HepG2 (cell line): ENCODE data around the gene SLC43A1. TPM values are rescaled to one million over a fixed set of nuclear protein-coding genes. Genes with fewer than 3 reads are reported as not detected.
A peak's percentile ranks its signal among the peaks of the same experiment; 100 is the strongest.

Source experiments
- ETV5 ChIP-seq: IDR thresholded peaks from 2 replicates; pipeline ENCODE4 v1.6.1; 2018; ENCODE audit warnings: missing biosample characterization, missing genetic modification reagents, inconsistent platforms, borderline replicate concordance
- HNRNPH1 ChIP-seq: fragments of 200-400 bp; formaldehyde crosslinking; optimal IDR thresholded peaks from 2 replicates; pipeline ENCODE3; 2017; ENCODE audit warnings: mild to moderate bottlenecking, low read depth, low read length
- MEF2D ChIP-seq: sonication (generic); formaldehyde crosslinking; IDR thresholded peaks from 2 replicates; pipeline ENCODE4 v1.5.1; 2020; ENCODE audit warnings: mild to moderate bottlenecking, missing genetic modification reagents
- NONO ChIP-seq, 2 experiments: fragments of 450-650 bp in 1 of 2; sonication (generic) in 1 of 2; formaldehyde crosslinking in 1 of 2; IDR thresholded peaks in 1 of 2; conservative IDR thresholded peaks in 1 of 2; 2 replicates each; pipeline versions ENCODE4 v1.6.1 to v1.8.0; 2017 to 2022; ENCODE audit warnings: mild to moderate bottlenecking in 1 of 2, missing genetic modification reagents in 1 of 2, moderate library complexity in 1 of 2
- RXRB ChIP-seq: IDR thresholded peaks from 2 replicates; pipeline ENCODE4 v1.6.1; 2016; ENCODE audit warnings: borderline replicate concordance, missing genetic modification reagents, missing compliant biosample characterization
- ZFP36 ChIP-seq: fragments of 150-350 bp; IDR thresholded peaks from 2 replicates; pipeline ENCODE4 v1.6.1; 2018; ENCODE audit warnings: borderline replicate concordance, low read length, low read depth; ENCODE audit not compliant: partially characterized antibody
- ZNF879 ChIP-seq: sonication (generic); formaldehyde crosslinking; IDR thresholded peaks from 2 replicates; pipeline ENCODE4 v1.8.1; 2023; ENCODE audit warnings: missing genetic modification reagents
- polyA plus RNA-seq, 8 experiments: library from polyadenylated mRNA; depleted of rRNA in 3 of 8; stranded (reverse) in 7 of 8; unstranded in 1 of 8; fragments of >200 nt; fragmentation: Illumina TruSeq in 4 of 8; extraction: Trizol in 4 of 8; gene quantifications; 2 replicates each; pipeline versions ENCODE4 v1.2.1 to v1.2.3, GENCODE V29; 2011 to 2016; ENCODE audit warnings: low read depth in 4 of 8, missing spikeins in 1 of 8, mixed read lengths in 1 of 8; ENCODE audit not compliant: insufficient read depth in 1 of 8
- total RNA-seq, 5 experiments: library from RNA; depleted of rRNA; stranded (reverse); fragments of >200 nt; fragmentation: Illumina TruSeq; extraction: Trizol; gene quantifications; 2 replicates each; pipeline ENCODE4 v1.2.3, GENCODE V29; 2016; ENCODE audit warnings: low read depth in 1 of 5
- TF ChIP-seq, protein P1 (sequence below): sonication (generic); formaldehyde crosslinking; IDR thresholded peaks from 2 replicates; pipeline ENCODE4 v1.4.0; 2020; ENCODE audit warnings: missing genetic modification reagents, mild to moderate bottlenecking, borderline replicate concordance
- TF ChIP-seq, protein P2 (sequence below): sonication (generic); formaldehyde crosslinking; IDR thresholded peaks from 2 replicates; pipeline ENCODE4 v1.5.0; 2020; ENCODE audit warnings: missing genetic modification reagents
- TF ChIP-seq, protein P3 (sequence below): sonication (generic); formaldehyde crosslinking; IDR thresholded peaks from 2 replicates; pipeline ENCODE4 v1.5.0; 2020; ENCODE audit warnings: mild to moderate bottlenecking, low read depth, missing genetic modification reagents, borderline replicate concordance
- TF ChIP-seq, protein P4 (sequence below): sonication (generic); formaldehyde crosslinking; IDR thresholded peaks from 2 replicates; pipeline ENCODE4 v1.5.0; 2020; ENCODE audit warnings: missing genetic modification reagents, mild to moderate bottlenecking, borderline replicate concordance
- TF ChIP-seq, protein P5 (sequence below): sonication (generic); formaldehyde crosslinking; IDR thresholded peaks from 2 replicates; pipeline ENCODE4 v1.5.1; 2020; ENCODE audit warnings: missing genetic modification reagents, mild to moderate bottlenecking, borderline replicate concordance
- TF ChIP-seq, protein P6 (sequence below): sonication (generic); formaldehyde crosslinking; conservative IDR thresholded peaks from 2 replicates; pipeline ENCODE4 v1.4.0; 2020; ENCODE audit warnings: missing genetic modification reagents
- TF ChIP-seq, protein P7 (sequence below): sonication (generic); formaldehyde crosslinking; conservative IDR thresholded peaks from 2 replicates; pipeline ENCODE4 v1.8.0; 2022; ENCODE audit warnings: missing genetic modification reagents

Gene SLC43A1
- total and polyA plus RNA-seq, 2 of the 13 experiments (the other 11 are each of a cell fraction or from before 2014, with no cell fraction given) = 72.3 to 87.6 TPM

DNA sequence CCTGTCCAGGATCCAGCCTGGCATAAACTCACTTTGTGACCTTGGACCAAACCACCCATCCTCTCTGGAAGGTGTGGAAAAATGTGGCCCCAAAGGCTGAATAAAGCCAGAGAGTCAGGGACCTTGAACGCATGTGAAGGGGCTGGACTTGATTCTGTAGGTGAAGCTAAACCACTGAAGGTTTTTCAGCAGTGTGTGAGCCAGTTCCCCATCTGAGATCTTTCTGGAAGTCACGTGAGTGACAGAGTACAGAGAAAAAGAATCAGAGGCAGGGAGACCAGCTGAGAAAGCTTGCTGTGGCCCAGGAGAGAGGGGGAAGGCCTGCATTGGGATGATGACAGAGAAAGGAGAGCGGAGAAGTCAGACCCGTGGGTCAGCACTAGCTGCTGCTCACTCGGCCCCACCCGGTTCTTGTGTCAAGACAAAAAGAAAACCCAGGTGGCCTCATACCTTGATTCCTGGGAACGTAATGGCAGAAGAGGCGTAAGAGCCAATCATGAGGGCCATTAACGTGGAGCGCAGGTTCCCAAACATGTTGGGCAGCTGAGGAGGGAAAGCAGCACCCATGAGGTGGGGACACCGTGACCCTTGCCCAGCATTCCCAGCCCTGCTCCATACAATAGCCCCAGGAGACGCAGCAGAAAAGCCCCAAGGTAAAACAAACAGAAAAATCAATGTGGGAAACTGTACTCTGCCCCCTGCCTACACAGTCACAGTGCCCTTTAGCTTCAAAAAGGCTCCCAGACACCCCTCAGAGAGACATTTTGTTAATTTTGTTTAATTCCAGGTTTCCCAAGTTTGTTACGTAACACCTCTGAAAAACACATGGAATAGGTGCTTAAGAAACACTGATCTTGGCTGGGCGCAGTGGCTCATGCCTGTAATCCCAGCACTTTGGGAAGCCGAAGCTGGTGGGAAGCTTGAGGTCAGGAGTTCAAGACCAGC is 17.9 kb downstream of the SLC43A1 start (continued):
- TF ChIP-seq, protein P1, sequence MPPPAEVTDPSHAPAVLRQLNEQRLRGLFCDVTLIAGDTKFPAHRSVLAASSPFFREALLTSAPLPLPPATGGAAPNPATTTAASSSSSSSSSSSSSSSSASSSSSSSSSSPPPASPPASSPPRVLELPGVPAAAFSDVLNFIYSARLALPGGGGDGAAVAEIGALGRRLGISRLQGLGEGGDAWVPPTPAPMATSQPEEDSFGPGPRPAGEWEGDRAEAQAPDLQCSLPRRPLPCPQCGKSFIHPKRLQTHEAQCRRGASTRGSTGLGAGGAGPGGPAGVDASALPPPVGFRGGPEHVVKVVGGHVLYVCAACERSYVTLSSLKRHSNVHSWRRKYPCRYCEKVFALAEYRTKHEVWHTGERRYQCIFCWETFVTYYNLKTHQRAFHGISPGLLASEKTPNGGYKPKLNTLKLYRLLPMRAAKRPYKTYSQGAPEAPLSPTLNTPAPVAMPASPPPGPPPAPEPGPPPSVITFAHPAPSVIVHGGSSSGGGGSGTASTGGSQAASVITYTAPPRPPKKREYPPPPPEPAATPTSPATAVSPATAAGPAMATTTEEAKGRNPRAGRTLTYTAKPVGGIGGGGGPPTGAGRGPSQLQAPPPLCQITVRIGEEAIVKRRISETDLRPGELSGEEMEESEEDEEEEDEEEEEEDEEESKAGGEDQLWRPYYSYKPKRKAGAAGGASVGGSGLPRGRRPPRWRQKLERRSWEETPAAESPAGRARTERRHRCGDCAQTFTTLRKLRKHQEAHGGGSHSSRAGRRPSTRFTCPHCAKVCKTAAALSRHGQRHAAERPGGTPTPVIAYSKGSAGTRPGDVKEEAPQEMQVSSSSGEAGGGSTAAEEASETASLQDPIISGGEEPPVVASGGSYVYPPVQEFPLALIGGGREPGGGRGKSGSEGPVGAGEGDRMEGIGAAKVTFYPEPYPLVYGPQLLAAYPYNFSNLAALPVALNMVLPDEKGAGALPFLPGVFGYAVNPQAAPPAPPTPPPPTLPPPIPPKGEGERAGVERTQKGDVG = no peak
- TF ChIP-seq, protein P2, sequence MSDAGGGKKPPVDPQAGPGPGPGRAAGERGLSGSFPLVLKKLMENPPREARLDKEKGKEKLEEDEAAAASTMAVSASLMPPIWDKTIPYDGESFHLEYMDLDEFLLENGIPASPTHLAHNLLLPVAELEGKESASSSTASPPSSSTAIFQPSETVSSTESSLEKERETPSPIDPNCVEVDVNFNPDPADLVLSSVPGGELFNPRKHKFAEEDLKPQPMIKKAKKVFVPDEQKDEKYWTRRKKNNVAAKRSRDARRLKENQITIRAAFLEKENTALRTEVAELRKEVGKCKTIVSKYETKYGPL (CRISPR knock-in tag) = peak; percentile 91; the same call in 1 of the 2 replicates
- TF ChIP-seq, protein P3, sequence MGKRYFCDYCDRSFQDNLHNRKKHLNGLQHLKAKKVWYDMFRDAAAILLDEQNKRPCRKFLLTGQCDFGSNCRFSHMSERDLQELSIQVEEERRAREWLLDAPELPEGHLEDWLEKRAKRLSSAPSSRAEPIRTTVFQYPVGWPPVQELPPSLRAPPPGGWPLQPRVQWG (CRISPR knock-in tag) = no peak
- TF ChIP-seq RXRB (peak; percentile 98), ZNF879 (CRISPR knock-in tag) (no peak), NONO (IDR thresholded peaks at IDR 0.05) (no peak), NONO (CRISPR knock-in tag; conservative IDR thresholded peaks at IDR 0.05) (peak; percentile 48), MEF2D (CRISPR knock-in tag) (no peak; the same call in 1 of the 2 replicates), ZFP36 (no peak), ETV5 (CRISPR knock-in tag) (peak; percentile 16; the same call in 1 of the 2 replicates), HNRNPH1 (no peak)
- TF ChIP-seq, protein P4, sequence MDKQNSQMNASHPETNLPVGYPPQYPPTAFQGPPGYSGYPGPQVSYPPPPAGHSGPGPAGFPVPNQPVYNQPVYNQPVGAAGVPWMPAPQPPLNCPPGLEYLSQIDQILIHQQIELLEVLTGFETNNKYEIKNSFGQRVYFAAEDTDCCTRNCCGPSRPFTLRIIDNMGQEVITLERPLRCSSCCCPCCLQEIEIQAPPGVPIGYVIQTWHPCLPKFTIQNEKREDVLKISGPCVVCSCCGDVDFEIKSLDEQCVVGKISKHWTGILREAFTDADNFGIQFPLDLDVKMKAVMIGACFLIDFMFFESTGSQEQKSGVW (CRISPR knock-in tag) = no peak
- TF ChIP-seq, protein P5, sequence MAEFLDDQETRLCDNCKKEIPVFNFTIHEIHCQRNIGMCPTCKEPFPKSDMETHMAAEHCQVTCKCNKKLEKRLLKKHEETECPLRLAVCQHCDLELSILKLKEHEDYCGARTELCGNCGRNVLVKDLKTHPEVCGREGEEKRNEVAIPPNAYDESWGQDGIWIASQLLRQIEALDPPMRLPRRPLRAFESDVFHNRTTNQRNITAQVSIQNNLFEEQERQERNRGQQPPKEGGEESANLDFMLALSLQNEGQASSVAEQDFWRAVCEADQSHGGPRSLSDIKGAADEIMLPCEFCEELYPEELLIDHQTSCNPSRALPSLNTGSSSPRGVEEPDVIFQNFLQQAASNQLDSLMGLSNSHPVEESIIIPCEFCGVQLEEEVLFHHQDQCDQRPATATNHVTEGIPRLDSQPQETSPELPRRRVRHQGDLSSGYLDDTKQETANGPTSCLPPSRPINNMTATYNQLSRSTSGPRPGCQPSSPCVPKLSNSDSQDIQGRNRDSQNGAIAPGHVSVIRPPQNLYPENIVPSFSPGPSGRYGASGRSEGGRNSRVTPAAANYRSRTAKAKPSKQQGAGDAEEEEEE = no peak
- TF ChIP-seq, protein P6, sequence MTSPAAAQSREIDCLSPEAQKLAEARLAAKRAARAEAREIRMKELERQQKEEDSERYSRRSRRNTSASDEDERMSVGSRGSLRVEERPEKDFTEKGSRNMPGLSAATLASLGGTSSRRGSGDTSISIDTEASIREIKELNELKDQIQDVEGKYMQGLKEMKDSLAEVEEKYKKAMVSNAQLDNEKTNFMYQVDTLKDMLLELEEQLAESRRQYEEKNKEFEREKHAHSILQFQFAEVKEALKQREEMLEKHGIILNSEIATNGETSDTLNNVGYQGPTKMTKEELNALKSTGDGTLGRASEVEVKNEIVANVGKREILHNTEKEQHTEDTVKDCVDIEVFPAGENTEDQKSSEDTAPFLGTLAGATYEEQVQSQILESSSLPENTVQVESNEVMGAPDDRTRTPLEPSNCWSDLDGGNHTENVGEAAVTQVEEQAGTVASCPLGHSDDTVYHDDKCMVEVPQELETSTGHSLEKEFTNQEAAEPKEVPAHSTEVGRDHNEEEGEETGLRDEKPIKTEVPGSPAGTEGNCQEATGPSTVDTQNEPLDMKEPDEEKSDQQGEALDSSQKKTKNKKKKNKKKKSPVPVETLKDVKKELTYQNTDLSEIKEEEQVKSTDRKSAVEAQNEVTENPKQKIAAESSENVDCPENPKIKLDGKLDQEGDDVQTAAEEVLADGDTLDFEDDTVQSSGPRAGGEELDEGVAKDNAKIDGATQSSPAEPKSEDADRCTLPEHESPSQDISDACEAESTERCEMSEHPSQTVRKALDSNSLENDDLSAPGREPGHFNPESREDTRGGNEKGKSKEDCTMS = no peak
- TF ChIP-seq, protein P7, sequence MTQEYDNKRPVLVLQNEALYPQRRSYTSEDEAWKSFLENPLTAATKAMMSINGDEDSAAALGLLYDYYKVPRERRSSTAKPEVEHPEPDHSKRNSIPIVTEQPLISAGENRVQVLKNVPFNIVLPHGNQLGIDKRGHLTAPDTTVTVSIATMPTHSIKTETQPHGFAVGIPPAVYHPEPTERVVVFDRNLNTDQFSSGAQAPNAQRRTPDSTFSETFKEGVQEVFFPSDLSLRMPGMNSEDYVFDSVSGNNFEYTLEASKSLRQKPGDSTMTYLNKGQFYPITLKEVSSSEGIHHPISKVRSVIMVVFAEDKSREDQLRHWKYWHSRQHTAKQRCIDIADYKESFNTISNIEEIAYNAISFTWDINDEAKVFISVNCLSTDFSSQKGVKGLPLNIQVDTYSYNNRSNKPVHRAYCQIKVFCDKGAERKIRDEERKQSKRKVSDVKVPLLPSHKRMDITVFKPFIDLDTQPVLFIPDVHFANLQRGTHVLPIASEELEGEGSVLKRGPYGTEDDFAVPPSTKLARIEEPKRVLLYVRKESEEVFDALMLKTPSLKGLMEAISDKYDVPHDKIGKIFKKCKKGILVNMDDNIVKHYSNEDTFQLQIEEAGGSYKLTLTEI (CRISPR knock-in tag) = no peak
